GM18907 (cell line): Measurements from ENCODE around the gene AANAT.
A peak's percentile ranks its signal among the peaks of the same experiment; 100 is the strongest.

Experiments
- ATAC-seq: cut with Tn5 transposase; IDR thresholded peaks from one replicate; pipeline ENCODE4 v1.9.1; 2021; ENCODE audit warnings: mild to moderate bottlenecking, moderate library complexity; ENCODE audit not compliant: unreplicated experiment

The AANAT gene

DNA sequence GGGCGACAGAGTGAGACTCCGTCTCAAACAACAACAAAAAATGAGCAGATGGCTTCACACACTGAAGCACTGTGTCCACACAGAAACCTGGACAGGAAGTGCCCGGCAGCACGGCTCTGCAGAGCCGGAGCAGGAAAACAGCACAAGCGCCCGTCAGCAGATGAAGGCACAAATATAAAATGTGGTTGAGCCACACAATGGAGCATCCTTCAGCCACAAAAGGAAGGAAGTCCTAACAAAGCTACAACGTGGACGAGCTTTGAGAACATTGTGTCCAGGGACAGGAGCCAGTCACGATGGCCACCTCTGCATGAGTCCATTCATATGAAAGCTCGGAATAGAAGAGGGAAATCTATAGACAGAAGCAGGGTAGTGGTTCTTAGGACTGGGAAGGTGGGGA lies 18.2 kb downstream of the AANAT start:
- no peak for ATAC-seq

DNA sequence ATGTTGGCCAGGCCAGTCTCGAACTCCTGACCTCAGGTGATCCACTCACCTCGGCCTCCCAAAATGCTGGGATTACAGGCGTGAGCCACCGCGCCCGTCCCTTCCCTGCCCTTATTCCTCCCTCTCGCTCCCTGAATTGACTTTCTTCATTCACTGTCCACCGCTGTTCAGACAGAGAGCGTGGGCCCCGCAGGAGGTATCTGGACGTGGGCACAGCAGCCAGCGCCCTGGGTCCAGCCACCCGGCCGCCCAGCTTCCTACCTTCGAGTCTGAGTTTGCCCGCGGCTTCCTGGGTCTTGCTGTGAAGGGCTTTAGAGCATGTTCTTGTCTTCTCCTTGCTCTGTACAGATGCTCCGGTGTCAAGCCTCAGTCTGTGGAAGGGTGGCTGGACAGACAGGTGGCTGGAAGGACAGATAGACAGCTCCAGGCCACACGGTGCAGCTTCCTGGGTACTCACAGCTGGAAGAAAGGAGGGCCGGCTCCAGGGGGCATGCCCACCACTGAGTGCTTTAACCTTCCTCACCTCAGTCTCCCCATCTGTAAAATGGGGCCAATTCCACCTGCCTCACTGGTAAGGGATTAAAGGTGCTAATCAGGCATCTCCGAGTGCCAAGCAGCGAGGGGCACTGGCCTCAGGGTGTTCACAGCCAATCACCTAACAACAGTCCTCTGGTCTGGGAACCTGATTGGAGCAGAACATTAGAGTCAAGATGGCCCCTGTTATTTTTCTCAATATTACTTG lies 20.2 kb downstream of the AANAT start:
- no peak for ATAC-seq

DNA sequence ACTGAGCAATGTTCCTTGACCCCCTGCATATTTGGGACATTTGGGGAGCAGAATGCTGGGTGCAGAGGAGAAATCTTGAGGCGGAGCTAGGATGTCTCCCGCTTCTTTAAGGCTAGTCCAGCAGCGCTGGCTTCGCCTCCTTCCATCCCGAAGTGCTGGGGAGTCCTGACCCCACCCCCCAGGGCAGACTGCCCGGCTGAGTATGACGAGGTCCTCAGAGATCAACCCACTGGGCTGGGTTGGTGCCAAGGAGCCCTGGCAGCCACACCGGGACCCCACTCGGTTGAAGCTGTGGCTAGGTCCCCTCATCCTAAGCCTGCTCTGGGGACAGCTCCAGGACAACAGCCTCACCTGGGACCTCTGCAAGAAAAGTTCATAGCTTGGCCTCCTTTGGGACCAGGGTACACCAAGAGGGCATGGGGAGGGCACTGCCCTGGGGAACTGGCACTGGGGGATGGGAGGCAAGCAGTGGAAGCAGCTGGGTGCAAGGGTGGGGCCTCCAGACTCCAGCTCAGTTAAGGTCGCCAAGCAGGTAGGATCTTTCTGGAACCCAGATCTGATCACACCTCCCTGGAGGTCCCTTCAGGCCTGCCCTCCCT lies 22.8 kb downstream of the AANAT start:
- ATAC-seq = no peak

DNA sequence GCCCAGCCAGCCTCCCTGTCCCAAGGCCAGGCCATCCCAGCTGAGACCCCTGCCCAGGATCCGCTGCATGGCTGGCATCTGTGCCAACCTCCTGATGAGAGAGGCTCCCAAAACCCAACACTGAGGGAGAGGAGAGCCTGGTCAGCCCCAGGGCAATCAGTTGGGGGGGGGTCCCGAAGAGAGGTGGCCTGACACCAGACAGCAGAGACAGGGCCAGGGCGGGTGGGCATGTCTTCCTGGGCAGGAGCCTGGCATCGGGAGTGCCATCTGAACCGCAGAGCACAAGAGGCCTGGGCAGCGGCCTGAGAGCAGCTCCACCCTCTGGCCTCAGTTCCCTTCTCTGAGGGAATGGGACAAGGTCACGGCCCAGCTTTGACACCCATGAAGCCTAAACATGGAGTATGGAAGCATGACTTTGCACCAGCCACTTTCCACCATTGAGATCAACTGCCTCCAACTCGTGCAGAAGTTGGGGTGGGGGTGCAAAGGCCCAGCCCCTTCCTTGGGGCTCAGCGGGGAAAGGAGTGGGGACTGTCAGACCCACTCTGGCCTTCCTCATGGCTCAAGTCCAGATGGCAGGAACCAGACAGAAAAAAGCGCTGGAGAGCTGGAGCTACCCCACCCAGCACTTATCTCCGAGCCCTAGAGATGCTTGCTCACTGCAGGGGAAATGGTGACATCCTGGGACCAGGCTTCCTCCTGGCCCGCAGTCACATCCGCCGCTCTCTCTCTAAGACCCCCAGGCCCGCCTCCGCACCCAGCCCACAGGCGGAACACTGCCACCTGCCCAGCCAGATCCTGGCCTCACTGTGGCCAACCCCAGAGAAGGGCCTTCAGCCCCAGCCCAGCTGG lies 24.1 kb downstream of the AANAT start:
- ATAC-seq = peak; percentile 17

DNA sequence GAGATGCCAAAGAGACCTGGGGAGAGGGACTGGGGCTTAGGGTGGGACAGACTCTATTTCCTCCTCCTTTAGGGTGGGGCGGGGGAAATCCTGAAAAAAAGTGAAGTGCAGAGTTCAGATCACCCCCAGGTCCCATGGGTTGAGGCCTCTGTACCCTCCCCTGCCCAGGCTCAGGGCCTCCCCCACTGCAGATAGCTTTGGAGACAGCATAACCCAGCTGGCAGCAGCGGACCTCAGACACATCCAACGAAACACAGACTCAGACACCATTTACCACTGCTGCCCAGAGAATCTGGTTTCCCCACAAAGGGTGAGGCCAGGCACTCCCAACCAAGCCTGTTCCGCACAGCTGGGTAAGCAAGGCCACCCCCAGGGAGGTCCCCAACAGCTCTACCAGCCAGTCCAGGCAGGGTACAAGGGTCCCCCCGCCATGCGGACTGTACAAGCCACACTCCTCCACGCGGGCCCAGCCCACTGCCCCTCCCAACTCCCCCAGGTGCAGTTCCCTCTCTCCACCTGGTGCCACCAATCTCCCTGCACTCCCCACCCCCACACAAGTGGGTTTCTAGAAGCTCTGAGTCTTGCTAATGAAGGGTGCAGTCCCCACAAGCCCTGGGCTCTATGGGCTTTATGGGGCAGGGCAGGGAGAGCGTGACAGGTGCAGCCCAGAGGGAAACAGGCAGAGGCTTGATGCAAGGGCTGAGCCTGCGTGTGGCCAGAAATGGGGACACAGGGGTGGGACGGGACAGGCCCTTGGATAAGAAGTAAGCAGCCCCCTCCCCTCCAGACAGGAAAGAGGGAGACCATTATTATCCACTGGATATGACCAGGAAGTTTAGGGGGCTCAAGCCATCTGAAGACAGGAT lies 25.0 kb downstream of the AANAT start:
- ATAC-seq = peak; percentile 43

DNA sequence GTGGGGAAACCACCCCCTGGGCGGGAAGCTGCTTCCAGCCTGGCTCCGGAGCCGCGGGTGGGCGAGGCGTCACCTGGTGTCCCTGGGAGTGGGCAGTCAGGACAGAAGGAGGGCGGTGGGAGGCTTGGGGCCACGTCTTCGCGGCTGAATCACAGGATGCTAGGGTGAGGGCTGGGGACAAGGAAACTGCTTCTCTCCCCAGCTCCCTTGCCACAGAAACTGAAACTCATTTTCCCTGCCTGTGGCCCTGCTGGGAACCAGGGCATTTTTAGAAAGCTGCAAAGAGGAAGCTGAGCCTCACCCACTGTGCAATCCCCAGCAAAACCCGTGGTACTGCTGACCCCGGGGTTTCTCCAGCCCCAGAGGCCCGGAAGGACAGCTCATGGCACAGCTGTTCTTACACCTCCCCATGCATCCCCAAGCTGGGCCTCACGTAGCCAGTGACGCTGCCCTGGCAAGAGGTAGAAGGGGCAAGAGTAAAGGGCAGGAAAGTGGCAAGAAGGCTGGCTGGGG lies 25.6 kb downstream of the AANAT start:
- peak; percentile 48 for ATAC-seq

DNA sequence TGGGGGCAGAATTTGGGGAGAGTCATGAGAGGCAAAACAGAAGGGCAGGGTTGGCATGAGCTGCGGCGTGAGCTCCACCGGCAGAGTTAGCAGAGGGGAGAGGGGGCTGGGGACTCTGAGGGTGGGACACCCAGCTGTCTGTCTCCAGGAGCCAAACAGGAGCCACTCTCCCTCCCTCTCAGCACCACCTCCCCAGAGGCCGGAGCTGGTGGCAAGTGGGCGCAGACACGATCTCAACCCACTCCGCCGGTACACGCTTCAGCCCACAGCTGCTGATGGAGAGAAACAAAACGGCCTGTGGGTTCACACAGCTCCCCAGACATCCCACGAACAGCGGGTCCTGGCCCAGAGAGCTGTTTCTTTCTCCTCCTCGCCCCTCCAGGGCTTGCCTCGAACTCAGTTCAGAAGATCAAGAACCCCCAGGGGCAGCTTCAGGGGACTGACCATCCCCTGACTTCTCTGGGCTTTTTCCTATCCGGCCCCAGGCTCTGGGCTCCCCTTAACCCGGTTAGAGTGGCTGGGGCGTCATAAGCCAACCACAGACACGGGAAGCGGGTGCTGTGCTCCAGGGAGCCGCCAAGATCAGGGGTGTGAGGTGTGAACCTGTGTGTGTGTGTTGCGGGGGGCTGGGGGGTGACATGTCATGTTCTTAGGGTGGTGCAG lies 26.2 kb downstream of the AANAT start:
- peak; percentile 7 for ATAC-seq

DNA sequence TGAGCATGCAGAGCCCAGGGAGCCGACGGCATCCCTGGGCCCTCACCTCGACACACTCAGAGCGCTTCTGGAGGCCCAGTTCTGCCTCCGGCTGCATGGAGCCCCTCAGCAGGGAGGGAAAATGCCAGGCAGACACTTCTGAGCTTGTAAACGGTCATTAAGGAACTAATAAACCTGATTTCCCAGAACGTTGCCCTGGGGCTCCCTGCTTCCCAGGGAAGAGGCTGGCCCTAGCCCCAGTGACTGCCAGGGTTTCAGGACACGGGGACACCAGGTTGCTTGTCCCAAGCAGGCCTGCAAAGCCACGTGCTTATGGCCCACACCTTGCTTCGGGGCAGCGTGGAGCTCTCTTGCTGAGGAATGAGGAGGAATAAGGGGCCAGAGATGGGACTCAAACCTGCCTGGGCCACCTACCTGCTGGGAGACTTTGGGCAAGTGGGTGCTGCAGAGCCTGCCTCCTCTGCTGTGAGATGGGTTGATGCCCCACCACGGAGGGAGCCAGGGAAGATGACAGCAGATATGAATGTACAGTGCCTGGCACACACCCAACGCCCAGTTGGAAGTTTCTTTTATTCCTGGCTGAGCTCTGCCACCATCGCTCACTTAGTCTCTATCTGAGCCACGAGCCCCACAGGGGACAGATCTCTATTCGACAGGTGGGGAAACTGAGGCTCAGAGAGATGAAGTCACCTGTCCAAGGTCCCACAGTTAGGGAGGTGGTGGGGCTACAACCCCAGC lies 28.4 kb downstream of the AANAT start:
- ATAC-seq = no peak

DNA sequence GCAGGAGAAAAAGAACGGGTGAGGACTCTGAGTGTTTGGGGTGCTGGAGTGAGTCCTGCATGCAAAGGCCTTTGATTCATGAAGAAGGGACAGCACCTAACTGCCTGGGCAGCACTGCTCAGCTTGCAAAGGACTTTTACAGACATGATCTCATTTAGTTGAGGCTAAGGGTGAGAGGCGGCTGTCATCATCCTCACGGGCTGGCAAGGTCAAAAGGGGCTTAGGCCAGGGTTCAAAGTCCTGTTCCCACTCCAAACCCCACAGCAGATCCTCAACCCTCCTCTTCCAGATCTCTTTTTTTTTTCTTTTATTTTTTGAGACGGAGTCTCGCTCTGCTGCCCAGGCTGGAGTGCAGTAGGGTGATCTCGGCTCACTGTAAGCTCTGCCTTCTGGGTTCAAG lies 29.1 kb downstream of the AANAT start:
- no peak for ATAC-seq

DNA sequence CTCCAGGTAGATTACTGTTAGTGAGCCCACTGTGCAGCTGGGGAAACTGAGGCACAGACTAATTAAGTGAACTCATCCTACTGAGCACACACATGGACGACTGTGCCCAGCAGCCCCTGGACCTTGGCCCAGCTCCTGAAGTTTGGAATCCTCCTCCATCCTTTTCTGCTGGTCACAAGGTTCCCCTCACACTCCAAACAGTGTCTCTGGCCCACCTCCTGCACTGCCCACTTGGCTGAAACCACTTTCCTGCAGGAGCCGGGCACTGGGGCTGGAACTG lies 30.2 kb downstream of the AANAT start:
- ATAC-seq = no peak

DNA sequence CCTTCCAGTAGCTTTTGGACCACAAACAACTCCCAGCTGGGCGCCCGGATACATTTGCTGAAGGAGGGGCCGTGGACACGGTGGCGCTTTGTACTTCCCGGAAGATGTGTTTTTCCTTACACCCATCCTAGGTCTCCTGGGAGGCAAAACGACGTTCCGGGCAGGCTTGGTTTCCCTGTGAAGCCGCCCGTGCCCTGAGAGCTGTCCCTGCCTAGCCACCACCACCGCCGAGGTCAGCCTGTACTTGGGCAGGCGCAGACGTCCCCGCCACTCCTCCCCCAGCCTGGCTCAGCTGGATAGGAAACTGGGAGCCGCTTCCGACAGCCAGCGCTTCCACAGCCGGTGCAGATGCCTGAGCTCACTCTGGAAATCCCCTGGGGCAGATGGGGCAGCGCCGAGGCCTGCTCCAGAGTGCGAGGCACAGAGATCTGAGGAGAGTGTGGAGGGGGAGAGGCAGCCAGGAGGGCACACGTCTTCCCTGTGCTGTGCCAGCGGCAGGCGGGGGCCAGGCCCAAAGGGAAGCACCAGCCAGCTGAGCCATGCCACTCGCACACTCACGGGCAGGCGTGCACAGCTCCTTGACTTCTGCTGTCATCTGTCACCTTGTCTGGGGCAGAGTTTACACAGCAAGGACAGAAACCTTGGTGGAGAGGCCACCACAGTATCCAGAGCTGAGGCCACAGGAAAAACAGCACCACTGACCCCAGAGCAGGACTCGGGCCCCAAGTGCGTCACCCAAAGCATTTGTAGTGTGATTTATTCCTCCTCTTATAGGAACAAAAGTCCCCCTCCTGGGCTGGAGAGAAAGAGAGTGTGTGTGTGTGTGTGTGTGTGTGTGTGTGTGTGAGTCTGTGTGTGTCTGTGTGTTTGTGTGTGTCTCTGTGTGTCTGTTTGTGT lies 30.8 kb downstream of the AANAT start:
- no peak for ATAC-seq

DNA sequence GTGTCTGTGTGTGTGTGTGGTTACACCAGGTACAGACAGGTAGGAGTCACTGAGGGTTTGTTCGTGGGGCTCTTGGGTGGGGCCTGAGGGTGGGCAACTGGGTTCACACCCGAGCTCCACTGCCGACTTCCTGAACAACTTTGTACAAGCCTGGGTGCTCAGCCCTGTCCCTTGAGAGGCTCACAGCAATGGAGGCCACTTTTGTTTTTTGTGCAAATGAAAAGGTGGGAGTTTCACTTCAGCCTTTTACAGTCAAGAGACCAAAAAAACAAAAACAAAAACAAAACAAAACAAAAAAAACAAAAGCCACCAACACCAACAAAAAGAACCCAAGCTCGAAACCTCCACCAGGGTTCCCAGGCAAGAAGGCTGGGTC lies 31.5 kb downstream of the AANAT start:
- ATAC-seq = no peak

DNA sequence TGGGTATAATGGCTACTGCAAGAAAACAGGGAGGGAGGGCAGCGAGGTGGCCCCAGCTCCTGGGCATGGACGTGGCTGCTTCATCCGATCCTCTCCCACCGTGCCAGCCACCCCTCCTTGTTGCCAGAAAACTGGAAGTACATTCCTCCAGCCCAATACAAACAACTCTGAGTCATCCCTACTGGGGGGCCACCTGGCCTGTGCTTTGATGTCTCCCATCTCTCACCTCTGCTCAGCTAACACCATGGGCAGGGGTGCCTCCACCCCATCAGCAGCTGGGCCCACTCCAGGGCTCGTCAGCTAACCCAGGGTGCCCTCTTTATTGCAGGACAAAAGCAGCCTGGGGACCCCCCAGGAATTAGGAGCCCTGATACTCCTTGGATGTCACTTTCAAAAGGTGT lies 31.9 kb downstream of the AANAT start:
- ATAC-seq = no peak

DNA sequence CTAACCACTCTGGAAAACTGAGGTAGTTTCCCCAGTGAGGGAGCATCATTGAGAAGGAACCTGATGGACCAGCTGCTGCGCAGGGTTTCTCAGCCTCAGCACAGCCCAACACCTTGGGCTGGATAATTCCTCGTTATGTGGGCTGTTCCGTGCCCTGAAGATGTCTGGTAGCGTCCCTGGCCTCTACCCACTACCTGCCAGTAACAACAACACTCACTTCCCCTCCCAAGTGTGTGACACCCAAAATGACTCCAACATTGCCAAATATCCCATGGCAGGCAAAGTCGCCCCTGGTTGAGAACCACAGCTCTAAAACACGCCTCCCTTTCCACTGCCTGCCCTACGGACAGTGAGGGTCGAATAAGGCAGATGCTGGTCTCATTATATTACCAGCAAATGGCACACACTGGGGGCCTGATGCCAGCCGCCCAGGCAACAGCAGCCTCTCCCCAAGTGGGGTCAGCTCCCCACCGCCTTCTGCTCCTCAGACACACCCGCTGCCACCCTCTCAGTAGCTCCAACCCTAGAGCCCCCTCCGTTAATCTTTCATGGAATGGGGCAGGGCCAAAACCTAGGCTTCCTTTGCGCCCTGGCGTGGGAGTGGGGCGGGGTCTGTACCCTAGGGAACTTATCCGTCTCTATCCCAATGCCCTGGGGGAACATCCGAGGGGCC lies 32.8 kb downstream of the AANAT start:
- ATAC-seq = no peak

DNA sequence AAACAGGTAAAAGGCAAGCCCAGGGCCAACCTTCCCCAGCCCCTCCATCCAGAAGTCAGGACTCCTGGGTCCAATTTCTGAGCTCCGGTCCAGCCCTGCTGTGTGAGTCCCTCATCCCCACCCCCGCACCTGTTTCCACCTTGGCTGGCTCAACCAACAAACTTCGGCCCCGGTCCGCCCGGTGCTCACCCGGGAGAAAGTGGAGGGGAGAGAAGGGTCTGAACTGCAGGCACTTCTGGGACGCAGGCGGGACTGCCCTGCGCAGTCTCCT lies 33.3 kb downstream of the AANAT start:
- no peak for ATAC-seq

DNA sequence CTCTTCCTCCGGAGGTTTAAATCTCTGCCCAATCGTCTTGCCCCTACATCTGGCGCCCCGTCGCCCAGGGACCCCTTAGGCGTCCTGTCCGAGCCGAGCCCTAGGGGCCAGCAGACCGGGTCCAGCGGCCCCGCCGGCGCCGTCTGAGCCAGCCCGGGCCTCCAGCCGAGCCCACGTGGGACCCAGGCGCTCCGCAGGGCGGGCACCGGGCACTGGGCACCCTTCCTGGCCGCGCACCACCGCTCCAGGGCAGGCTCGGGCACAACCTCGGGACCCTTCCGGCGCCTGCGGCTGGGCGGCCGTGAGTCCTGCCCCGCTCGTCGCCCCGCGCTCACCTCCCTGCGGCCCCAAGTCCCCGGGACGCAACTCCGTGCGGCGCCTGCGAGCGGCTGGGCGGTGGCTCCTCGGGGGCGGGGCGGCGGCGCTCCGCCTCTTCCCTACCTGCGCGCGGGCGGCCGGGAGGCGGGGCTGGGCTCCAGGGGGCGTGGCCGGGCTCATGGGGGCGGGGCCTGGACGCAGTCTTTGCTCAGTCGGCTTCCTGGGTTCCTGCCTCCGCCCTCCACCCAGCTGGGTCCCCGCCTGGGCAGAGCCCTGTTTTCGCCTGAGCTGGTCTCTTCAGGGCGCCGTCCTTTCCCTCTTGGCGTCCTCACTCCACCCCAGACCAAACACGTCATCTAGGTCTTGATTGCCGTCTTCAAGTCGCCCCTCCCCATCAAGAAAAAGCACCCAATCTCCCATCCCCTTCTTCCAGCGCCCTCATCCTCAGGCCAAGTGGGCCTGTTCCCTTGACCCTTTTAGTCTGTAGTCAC lies 33.8 kb downstream of the AANAT start, which contains the start of gene RHBDF2:
Gene RHBDF2, minus strand, starts transcription at position 406 of the 809 bp plus-strand sequence. CDS start 19,899 bp downstream, outside the sequence.
- ATAC-seq = peak; percentile 68

DNA sequence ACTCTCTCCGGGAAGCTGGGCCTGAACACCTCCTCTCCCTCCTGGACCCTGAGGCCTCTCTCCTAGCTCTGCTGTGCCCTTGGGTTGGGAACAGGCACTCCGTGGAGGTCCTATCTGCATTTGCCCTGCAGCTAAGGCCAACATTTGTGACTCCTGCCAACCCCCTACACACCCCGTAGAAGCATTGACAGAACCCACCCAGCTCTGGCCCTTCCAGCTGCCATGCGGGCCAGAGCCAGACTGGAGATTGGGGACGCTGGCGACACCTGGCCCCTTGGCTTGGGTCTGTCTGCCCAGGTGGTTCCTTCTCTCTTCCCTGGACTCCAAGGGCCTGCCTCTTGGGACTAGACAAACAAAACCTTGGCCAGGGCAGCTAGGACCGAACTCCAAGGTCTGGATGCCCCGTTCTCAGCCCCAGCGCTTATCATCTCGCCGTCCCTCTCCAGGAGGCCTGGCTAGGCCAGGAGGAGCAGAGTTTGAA lies 34.5 kb downstream of the AANAT start:
- ATAC-seq = no peak
